Prostate gland (tissue), 2 donors: ENCODE measurements around the gene ANKRD12.

Experiments used
- POLR2A ChIP-seq: fragments of 450-650 bp; IDR thresholded peaks from one replicate; pipeline ENCODE4 v1.6.1; 2016; ENCODE audit warnings: antibody characterized with exemption, mild to moderate bottlenecking
- TF ChIP-seq, protein P1 (sequence below), 4 experiments: fragments of 200-600 bp in 2 of 4; fragments of 450-650 bp in 2 of 4; sonication (generic) in 2 of 4; IDR thresholded peaks; 1 replicate in 3 of 4; 2 replicates in 1 of 4; pipeline ENCODE4 v1.5.1; 2016 to 2019; ENCODE audit warnings: antibody characterized with exemption in 4 of 4, mild to moderate bottlenecking in 2 of 4, moderate library complexity in 2 of 4

DNA sequence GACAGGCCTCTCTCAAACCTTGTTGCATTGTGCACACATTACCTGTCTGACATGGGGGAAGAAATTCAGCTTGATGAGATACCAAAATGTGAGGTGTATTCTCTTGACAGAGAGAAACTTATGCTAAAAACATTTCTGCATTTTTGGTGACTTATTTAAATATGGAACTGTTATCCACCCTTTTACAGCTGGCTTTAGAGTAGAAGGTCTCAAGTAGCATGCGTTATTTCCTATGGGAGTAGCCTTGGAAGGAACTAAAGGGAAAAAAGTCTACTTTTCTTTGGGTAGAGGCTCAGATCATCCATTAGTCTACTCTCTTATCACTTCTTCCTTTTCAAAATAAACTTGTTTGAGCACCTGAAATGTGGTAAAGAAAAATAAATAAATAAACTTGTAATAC, 141.4 kb downstream of the ANKRD12 start:
- TF ChIP-seq, protein P1, sequence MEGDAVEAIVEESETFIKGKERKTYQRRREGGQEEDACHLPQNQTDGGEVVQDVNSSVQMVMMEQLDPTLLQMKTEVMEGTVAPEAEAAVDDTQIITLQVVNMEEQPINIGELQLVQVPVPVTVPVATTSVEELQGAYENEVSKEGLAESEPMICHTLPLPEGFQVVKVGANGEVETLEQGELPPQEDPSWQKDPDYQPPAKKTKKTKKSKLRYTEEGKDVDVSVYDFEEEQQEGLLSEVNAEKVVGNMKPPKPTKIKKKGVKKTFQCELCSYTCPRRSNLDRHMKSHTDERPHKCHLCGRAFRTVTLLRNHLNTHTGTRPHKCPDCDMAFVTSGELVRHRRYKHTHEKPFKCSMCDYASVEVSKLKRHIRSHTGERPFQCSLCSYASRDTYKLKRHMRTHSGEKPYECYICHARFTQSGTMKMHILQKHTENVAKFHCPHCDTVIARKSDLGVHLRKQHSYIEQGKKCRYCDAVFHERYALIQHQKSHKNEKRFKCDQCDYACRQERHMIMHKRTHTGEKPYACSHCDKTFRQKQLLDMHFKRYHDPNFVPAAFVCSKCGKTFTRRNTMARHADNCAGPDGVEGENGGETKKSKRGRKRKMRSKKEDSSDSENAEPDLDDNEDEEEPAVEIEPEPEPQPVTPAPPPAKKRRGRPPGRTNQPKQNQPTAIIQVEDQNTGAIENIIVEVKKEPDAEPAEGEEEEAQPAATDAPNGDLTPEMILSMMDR (IDR thresholded peaks at IDR 0.05) = no peak
- TF ChIP-seq POLR2A = no peak
